Measurements from ENCODE around the gene SLC35A2. TPM values are rescaled to one million over a fixed set of nuclear protein-coding genes. Genes with fewer than 3 reads are reported as not detected.
"Not testable (repeated sequence)": the region's sequence is repeated elsewhere in the genome, so short reads cannot be mapped to it uniquely, and the experiment has no call there.

Gene SLC35A2
- total RNA-seq, 1 experiment from 2014 or later: 18.0 TPM

GRCh38 chrX:48890296-48890925, 21.0 kb downstream of the SLC35A2 start:
- H3K9me3 Mint-ChIP-seq: no peaks in the 10 kb centered on the region
- POLR2A ChIA-PET: interaction anchor here (0.9 kb wide), 1 partner anchor 21 kb away, joined by 3 read pairs; the partner anchor contains the start of gene SLC35A2
- H3K4me3 Mint-ChIP-seq: peak overlapping the region; percentile 70
- CTCF ChIA-PET: interaction anchor here (0.5 to 1.1 kb wide), 3 partner anchors 22 to 259 kb away, joined by 3 to 4 read pairs (median 4); no protein-coding TSS in a partner anchor
- H3K36me3 Mint-ChIP-seq: peaks cover 7% of the 10 kb centered on the region; the same call in 1 of the 2 replicates
- ATAC-seq (peak; percentile 4; the same call in 1 of the 2 replicates), DNase-seq (ENCODE audit: low spot score) (no peak)
- peaks cover 4% of the 10 kb centered on the region; the same call in 1 of the 2 replicates for H3K27me3 Mint-ChIP-seq (ENCODE audit: low read depth)
- H3K27ac Mint-ChIP-seq: peak overlapping the region; percentile 84; the same call in 1 of the 2 replicates
- TF ChIP-seq FOXP4 (CRISPR knock-in tag; IDR thresholded peaks at IDR 0.05) (no peak), ZNF416 (CRISPR knock-in tag; IDR thresholded peaks at IDR 0.05) (no peak), ARID4B (CRISPR knock-in tag; IDR thresholded peaks at IDR 0.05; ENCODE audit: borderline replicate concordance) (no peak), STAT6 (CRISPR knock-in tag; conservative IDR thresholded peaks at IDR 0.05; ENCODE audit: low read depth) (no peak), RORB (CRISPR knock-in tag; IDR thresholded peaks at IDR 0.05) (no peak), E2F1 (CRISPR knock-in tag; IDR thresholded peaks at IDR 0.05) (no peak), IRF2 (CRISPR knock-in tag; IDR thresholded peaks at IDR 0.05; ENCODE audit: borderline replicate concordance, low read depth) (no peak), E2F5 (CRISPR knock-in tag; IDR thresholded peaks at IDR 0.05) (no peak), MAX (CRISPR knock-in tag; IDR thresholded peaks at IDR 0.05) (no peak), TEAD1 (CRISPR knock-in tag; IDR thresholded peaks at IDR 0.05) (no peak)
- H3K4me1 Mint-ChIP-seq: peaks cover 14% of the 10 kb centered on the region

GRCh38 chrX:48886586-48886985, 24.9 kb downstream of the SLC35A2 start:
- ATAC-seq; DNase-seq (ENCODE audit: low spot score); H3K4me3 Mint-ChIP-seq; CTCF ChIA-PET; H3K27me3 Mint-ChIP-seq (ENCODE audit: low read depth); H3K27ac Mint-ChIP-seq; H3K9me3 Mint-ChIP-seq; POLR2A ChIA-PET; H3K36me3 Mint-ChIP-seq: not testable (repeated sequence)
- peaks cover 11% of the 10 kb centered on the region for H3K4me1 Mint-ChIP-seq
